Naive thymus-derived CD4-positive, alpha-beta T cell (primary cell): ENCODE data around the gene MPHOSPH8. TPM values are rescaled to one million over a fixed set of nuclear protein-coding genes. Genes with fewer than 3 reads are reported as not detected.
A peak's percentile ranks its signal among the peaks of the same experiment; 100 is the strongest.

Experiments used
- ATAC-seq: fragments of 150-1000 bp; cut with Tn5 transposase; 2 replicates; pipeline ENCODE4 v1.10.0; 2021; ENCODE audit warnings: mild to moderate bottlenecking, moderate library complexity
- CTCF ChIA-PET: fragments of 350-600 bp; sonication (Branson Sonifier 250); formaldehyde crosslinking; loops from one replicate; lab custom pipeline; 2021; ENCODE audit warnings: antibody characterized with exemption; lab: Charles Lee
- POLR2A ChIA-PET: fragments of 350-600 bp; sonication (Branson Sonifier 250); formaldehyde crosslinking; loops from one replicate; lab custom pipeline; 2021; ENCODE audit warnings: antibody characterized with exemption, inconsistent platforms; lab: Charles Lee
- DNase-seq, 9 donors: peaks; one replicate each; pipeline versions ENCODE4 v3.0.0 to v3.0.0-alpha.2; 2020 to 2022; ENCODE audit warnings: mixed read lengths in 1 of 9
- H3K27ac ChIP-seq: one replicate; pipeline ENCODE4 v1.7.0; 2013; ENCODE audit warnings: mild to moderate bottlenecking, low read depth, low read length, moderate library complexity
- H3K27me3 ChIP-seq, 2 donors: one replicate each; pipeline ENCODE4 v1.7.0; 2013; ENCODE audit warnings: low read length in 2 of 2, mild to moderate bottlenecking in 2 of 2, moderate library complexity in 2 of 2; ENCODE audit not compliant: control insufficient read depth in 2 of 2, insufficient read depth in 2 of 2
- H3K36me3 ChIP-seq, 3 experiments: 1 replicate in 2 of 3; 2 replicates in 1 of 3; pipeline ENCODE4 v1.7.0; 2013; ENCODE audit warnings: low read length in 3 of 3, mild to moderate bottlenecking in 3 of 3, moderate library complexity in 1 of 3; ENCODE audit not compliant: insufficient read depth in 3 of 3, control insufficient read depth in 2 of 3
- H3K4me1 ChIP-seq, 2 donors: one replicate each; pipeline ENCODE4 v1.7.0; 2013; ENCODE audit warnings: low read length in 2 of 2, mild to moderate bottlenecking in 2 of 2, moderate library complexity in 1 of 2; ENCODE audit not compliant: control insufficient read depth in 2 of 2, insufficient read depth in 2 of 2
- H3K4me3 ChIP-seq: 2 replicates; pipeline ENCODE4 v1.7.0; 2013; ENCODE audit warnings: mild to moderate bottlenecking, low read length
- H3K9me3 ChIP-seq, 3 experiments: 1 replicate in 2 of 3; 2 replicates in 1 of 3; pipeline ENCODE4 v1.7.0; 2013; ENCODE audit warnings: low read length in 3 of 3; ENCODE audit not compliant: control insufficient read depth in 2 of 3
- H3K27ac Mint-ChIP-seq, 9 donors: one replicate each; pipeline ENCODE4 v1.8.0; 2020 to 2022; ENCODE audit warnings: mixed read lengths in 9 of 9, mild to moderate bottlenecking in 8 of 9, moderate library complexity in 5 of 9, inconsistent platforms in 2 of 9
- H3K27me3 Mint-ChIP-seq, 5 donors: one replicate each; pipeline ENCODE4 v1.8.0; 2021 to 2022; ENCODE audit warnings: mixed read lengths in 5 of 5, mild to moderate bottlenecking in 1 of 5
- H3K36me3 Mint-ChIP-seq, 5 donors: one replicate each; pipeline ENCODE4 v1.8.0; 2020 to 2022; ENCODE audit warnings: mixed read lengths in 5 of 5, mild to moderate bottlenecking in 3 of 5, inconsistent platforms in 1 of 5
- H3K4me1 Mint-ChIP-seq, 7 donors: one replicate each; pipeline ENCODE4 v1.8.0; 2020 to 2022; ENCODE audit warnings: mixed read lengths in 7 of 7, mild to moderate bottlenecking in 3 of 7, inconsistent platforms in 1 of 7
- H3K4me3 Mint-ChIP-seq, 10 donors: one replicate each; pipeline ENCODE4 v1.8.0; 2020 to 2022; ENCODE audit warnings: mild to moderate bottlenecking in 10 of 10, mixed read lengths in 10 of 10, moderate library complexity in 6 of 10, inconsistent platforms in 2 of 10
- H3K9me3 Mint-ChIP-seq, 11 donors: one replicate each; pipeline ENCODE4 v1.8.0; 2020 to 2022; ENCODE audit warnings: mixed read lengths in 11 of 11, mild to moderate bottlenecking in 4 of 11, inconsistent platforms in 1 of 11, moderate library complexity in 1 of 11
- intact Hi-C, 2 donors: fragments of 100-400 bp; cut with micrococcal nuclease; formaldehyde crosslinking; loops; one replicate each; pipeline ENCODE4 v1.15.1; 2023
- polyA plus RNA-seq, 2 donors: library from polyadenylated mRNA; unstranded; fragments of 300-500 nt; fragmentation: Illumina TruSeq; gene quantifications; one replicate each; pipeline ENCODE4 v1.2.3, GENCODE V29; 2021
- total RNA-seq, 6 experiments: library from RNA in 5 of 6; stranded (reverse) in 5 of 6; gene quantifications; 1 replicate in 5 of 6; 2 replicates in 1 of 6; pipeline ENCODE4 v1.2.3 and lab custom pipeline; 2021 to 2026

MPHOSPH8 gene
- total and polyA plus RNA-seq, 7 experiments from 2014 or later: 14.3 to 131 (median 52.0) TPM

DNA sequence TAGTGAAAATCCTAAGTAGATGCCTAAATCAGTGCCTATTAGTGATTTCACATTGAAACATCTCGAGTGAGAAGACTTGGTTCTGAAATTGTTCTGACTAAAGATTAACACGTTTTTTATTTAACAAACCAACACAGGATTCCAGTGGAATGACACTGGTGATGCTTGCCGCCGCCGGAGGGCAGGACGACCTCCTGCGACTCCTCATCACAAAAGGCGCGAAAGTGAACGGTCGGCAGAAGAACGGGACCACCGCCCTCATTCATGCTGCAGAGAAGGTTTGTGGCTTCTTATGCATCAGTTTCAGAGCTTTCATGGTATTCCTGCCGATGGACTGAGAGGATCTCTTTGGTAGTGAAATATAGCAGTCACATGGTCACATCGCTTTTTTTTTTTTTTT lies 28.1 kb downstream of the MPHOSPH8 start:
- H3K4me3 ChIP-seq: no peak overlapping the region
- no peaks in the 10 kb centered on the region for H3K4me1 ChIP-seq
- ATAC-seq (no peak), DNase-seq (no peak)
- no peaks in the 10 kb centered on the region for H3K27me3 ChIP-seq
- peaks cover 6 to 81% (median 23%) of the 10 kb centered on the region in 3 experiments for H3K36me3 ChIP-seq
- H3K9me3 ChIP-seq: no peaks in the 10 kb centered on the region
- intact Hi-C loops: no loop called here
- Mint-ChIP-seq H3K4me3 (no peak overlapping the region), H3K27me3 (no peaks in the 10 kb centered on the region), H3K36me3 (peaks cover 11 to 54% (median 20%) of the 10 kb centered on the region in 5 donors), H3K4me1 (peaks cover 0 to 9% (median 0%) of the 10 kb centered on the region in 7 donors), H3K27ac (peak overlapping the region in 4 of 9 donors; percentile 7 to 36 (median 19)), H3K9me3 (no peaks in the 10 kb centered on the region)
- ChIA-PET POLR2A (no interaction called here), CTCF (interaction anchor here (0.6 kb wide), 1 partner anchor 65 kb away, joined by 3 read pairs; no protein-coding TSS in a partner anchor)
- H3K27ac ChIP-seq: no peak overlapping the region

GRCh38 chr13:19663416-19663979 lies 30.0 kb downstream of the MPHOSPH8 start:
- ATAC-seq (no peak), DNase-seq (no peak)
- Mint-ChIP-seq H3K36me3 (peaks cover 11 to 62% (median 31%) of the 10 kb centered on the region in 5 donors), H3K27me3 (no peaks in the 10 kb centered on the region), H3K4me3 (no peak overlapping the region), H3K27ac (peak overlapping the region in 5 of 9 donors; percentile 25 to 80 (median 45)), H3K4me1 (peaks cover 0 to 11% (median 0%) of the 10 kb centered on the region in 7 donors), H3K9me3 (peaks cover 0 to 3% (median 0%) of the 10 kb centered on the region in 11 donors)
- POLR2A ChIA-PET: no interaction called here
- no peaks in the 10 kb centered on the region for H3K9me3 ChIP-seq
- H3K4me1 ChIP-seq: no peaks in the 10 kb centered on the region
- CTCF ChIA-PET: no interaction called here
- no peak overlapping the region for H3K4me3 ChIP-seq
- H3K27me3 ChIP-seq: no peaks in the 10 kb centered on the region
- intact Hi-C loops: no loop called here
- H3K36me3 ChIP-seq: peaks cover 13 to 92% (median 25%) of the 10 kb centered on the region in 3 experiments
- no peak overlapping the region for H3K27ac ChIP-seq

- H3K4me1 Mint-ChIP-seq: peaks cover 0 to 15% (median 0%) of the 10 kb centered on the region in 7 donors
- H3K27me3 Mint-ChIP-seq: no peaks in the 10 kb centered on the region
- ATAC-seq: no peak
- Histone ChIP-seq H3K4me1 (no peaks in the 10 kb centered on the region), H3K9me3 (no peaks in the 10 kb centered on the region), H3K36me3 (peaks cover 18 to 92% (median 22%) of the 10 kb centered on the region in 3 experiments), H3K27ac (no peak overlapping the region), H3K4me3 (no peak overlapping the region), H3K27me3 (no peaks in the 10 kb centered on the region)
- H3K9me3 Mint-ChIP-seq: peaks cover 0 to 3% (median 0%) of the 10 kb centered on the region in 11 donors
- POLR2A ChIA-PET: no interaction called here
- H3K4me3 Mint-ChIP-seq: no peak overlapping the region
- intact Hi-C loops: no loop called here
- H3K36me3 Mint-ChIP-seq: peaks cover 7 to 62% (median 27%) of the 10 kb centered on the region in 5 donors
- CTCF ChIA-PET: no interaction called here
- H3K27ac Mint-ChIP-seq: peak overlapping the region in 8 of 9 donors; percentile 30 to 94 (median 62)
- DNase-seq: no peak
Observed at GRCh38 chr13:19664481-19665230, 31.2 kb downstream of the MPHOSPH8 start.

GRCh38 chr13:19665427-19665859 lies 32.0 kb downstream of the MPHOSPH8 start:
- H3K36me3 ChIP-seq: peaks cover 18 to 93% (median 25%) of the 10 kb centered on the region in 3 experiments
- ATAC-seq (no peak), DNase-seq (no peak)
- no peak overlapping the region for H3K27ac ChIP-seq
- no peaks in the 10 kb centered on the region for H3K9me3 ChIP-seq
- Mint-ChIP-seq H3K36me3 (peaks cover 7 to 63% (median 34%) of the 10 kb centered on the region in 5 donors), H3K4me3 (no peak overlapping the region), H3K9me3 (peaks cover 0 to 3% (median 0%) of the 10 kb centered on the region in 11 donors), H3K4me1 (peaks cover 0 to 15% (median 0%) of the 10 kb centered on the region in 7 donors), H3K27ac (peak overlapping the region in 6 of 9 donors; percentile 10 to 73 (median 46)), H3K27me3 (no peaks in the 10 kb centered on the region)
- no peaks in the 10 kb centered on the region for H3K4me1 ChIP-seq
- intact Hi-C loops: no loop called here
- ChIA-PET POLR2A (no interaction called here), CTCF (no interaction called here)
- no peaks in the 10 kb centered on the region for H3K27me3 ChIP-seq
- H3K4me3 ChIP-seq: no peak overlapping the region

GRCh38 chr13:19668778-19669177 lies 35.3 kb downstream of the MPHOSPH8 start:
- no peaks in the 10 kb centered on the region for H3K4me1 ChIP-seq
- no peak overlapping the region for H3K27ac ChIP-seq
- H3K9me3 ChIP-seq: no peaks in the 10 kb centered on the region
- Mint-ChIP-seq H3K9me3 (peaks cover 0 to 3% (median 0%) of the 10 kb centered on the region in 11 donors), H3K27me3 (no peaks in the 10 kb centered on the region), H3K27ac (peak overlapping the region in 4 of 9 donors; percentile 28 to 43 (median 36)), H3K4me1 (peaks cover 0 to 15% (median 0%) of the 10 kb centered on the region in 7 donors), H3K4me3 (no peak overlapping the region), H3K36me3 (peaks cover 11 to 64% (median 40%) of the 10 kb centered on the region in 5 donors)
- H3K36me3 ChIP-seq: peaks cover 10 to 97% (median 24%) of the 10 kb centered on the region in 3 experiments
- H3K27me3 ChIP-seq: no peaks in the 10 kb centered on the region
- ChIA-PET CTCF (no interaction called here), POLR2A (no interaction called here)
- no peak overlapping the region for H3K4me3 ChIP-seq
- ATAC-seq: no peak
- no peak for DNase-seq
- intact Hi-C loops: no loop called here

DNA sequence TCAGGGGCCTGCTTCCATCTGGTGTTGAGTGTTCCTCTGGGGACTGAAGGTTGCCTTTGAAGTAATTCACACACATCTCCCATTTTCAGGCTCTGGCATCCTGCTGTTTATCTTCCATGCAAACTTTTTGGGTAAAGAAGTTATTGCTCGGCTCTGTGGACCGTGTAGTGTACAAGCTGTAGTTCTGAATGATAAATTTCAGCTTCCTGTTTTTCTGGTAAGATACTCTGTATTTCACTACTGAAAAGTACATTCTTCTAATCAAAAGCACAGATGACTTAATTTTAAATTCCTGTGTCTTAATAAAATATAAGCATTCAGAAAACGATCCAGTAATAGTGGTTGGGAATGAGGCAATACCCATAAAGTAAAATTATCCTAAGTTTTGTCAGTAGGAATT lies 36.7 kb downstream of the MPHOSPH8 start:
- ChIA-PET POLR2A (no interaction called here), CTCF (no interaction called here)
- Histone ChIP-seq H3K27ac (no peak overlapping the region), H3K36me3 (peaks cover 14 to 93% (median 30%) of the 10 kb centered on the region in 3 experiments), H3K4me3 (no peak overlapping the region), H3K9me3 (no peaks in the 10 kb centered on the region), H3K4me1 (no peaks in the 10 kb centered on the region), H3K27me3 (no peaks in the 10 kb centered on the region)
- DNase-seq: no peak
- peaks cover 0 to 3% (median 0%) of the 10 kb centered on the region in 11 donors for H3K9me3 Mint-ChIP-seq
- H3K27ac Mint-ChIP-seq: peak overlapping the region in 6 of 9 donors; percentile 10 to 53 (median 40)
- no peak for ATAC-seq
- H3K27me3 Mint-ChIP-seq: no peaks in the 10 kb centered on the region
- H3K4me3 Mint-ChIP-seq: no peak overlapping the region
- peaks cover 8 to 67% (median 37%) of the 10 kb centered on the region in 5 donors for H3K36me3 Mint-ChIP-seq
- intact Hi-C loops: no loop called here
- H3K4me1 Mint-ChIP-seq: peaks cover 0 to 9% (median 0%) of the 10 kb centered on the region in 7 donors
